Uterus (tissue), 4 donors: ENCODE measurements around the gene CYP2A7. TPM values are rescaled to one million over a fixed set of nuclear protein-coding genes. Genes with fewer than 3 reads are reported as not detected.
"Not testable (repeated sequence)": the region's sequence is repeated elsewhere in the genome, so short reads cannot be mapped to it uniquely, and the experiment has no call there.

Experiments
- DNase-seq, 2 donors: peaks; one replicate each; pipeline ENCODE4 v3.0.0-alpha.2; 2019 to 2020
- H3K27ac ChIP-seq, 2 donors: fragments of 200-600 bp; sonication (generic); 1 replicate in 1 of 2; 2 replicates in 1 of 2; pipeline ENCODE4 v1.5.1; 2016 to 2018
- H3K27me3 ChIP-seq, 2 donors: fragments of 200-600 bp; sonication (generic); one replicate each; pipeline ENCODE4 v1.5.1; 2018 to 2019; ENCODE audit warnings: control low read depth in 1 of 2
- H3K36me3 ChIP-seq, 2 donors: fragments of 200-600 bp; sonication (generic); one replicate each; pipeline ENCODE4 v1.5.1; 2019; ENCODE audit warnings: control low read depth in 1 of 2
- H3K4me1 ChIP-seq, 2 donors: fragments of 200-600 bp; sonication (generic); one replicate each; pipeline ENCODE4 v1.5.1; 2018 to 2019; ENCODE audit warnings: control low read depth in 1 of 2
- H3K4me3 ChIP-seq, 2 donors: fragments of 200-600 bp; sonication (generic); 1 replicate in 1 of 2; 2 replicates in 1 of 2; pipeline ENCODE4 v1.5.1; 2018 to 2019; ENCODE audit warnings: mild to moderate bottlenecking in 1 of 2
- H3K9me3 ChIP-seq, 2 donors: fragments of 200-600 bp; sonication (generic); one replicate each; pipeline ENCODE4 v1.5.1; 2019; ENCODE audit warnings: control low read depth in 1 of 2
- POLR2A ChIP-seq, 2 donors: fragments of 450-650 bp; IDR thresholded peaks; one replicate each; pipeline ENCODE4 v1.6.1; 2016; ENCODE audit warnings: antibody characterized with exemption in 2 of 2, mild to moderate bottlenecking in 1 of 2, moderate library complexity in 1 of 2
- intact Hi-C: fragments of 100-400 bp; cut with DNase I; formaldehyde crosslinking; loops from one replicate; pipeline ENCODE4 v1.15.1; 2023; ENCODE audit warnings: low total_unique reads
- total RNA-seq, 4 donors: library from RNA; depleted of rRNA in 3 of 4; stranded (reverse); fragments of >200 nt in 3 of 4; gene quantifications; one replicate each; pipeline versions ENCODE4 v1.1.0 to v1.2.4, GENCODE V29; 2014 to 2023
- TF ChIP-seq, protein P1 (sequence below), 4 experiments: fragments of 200-600 bp in 2 of 4; fragments of 450-650 bp in 2 of 4; sonication (generic) in 2 of 4; IDR thresholded peaks; one replicate each; pipeline ENCODE4 v1.5.1; 2016 to 2019; ENCODE audit warnings: antibody characterized with exemption in 4 of 4, mild to moderate bottlenecking in 2 of 4, moderate library complexity in 1 of 4
- donor health status: DM: yes; HTN: yes; CAD: no.

The CYP2A7 gene
- total RNA-seq, 4 donors from 2014 or later, result 2.3 TPM; not detected in 3

DNA sequence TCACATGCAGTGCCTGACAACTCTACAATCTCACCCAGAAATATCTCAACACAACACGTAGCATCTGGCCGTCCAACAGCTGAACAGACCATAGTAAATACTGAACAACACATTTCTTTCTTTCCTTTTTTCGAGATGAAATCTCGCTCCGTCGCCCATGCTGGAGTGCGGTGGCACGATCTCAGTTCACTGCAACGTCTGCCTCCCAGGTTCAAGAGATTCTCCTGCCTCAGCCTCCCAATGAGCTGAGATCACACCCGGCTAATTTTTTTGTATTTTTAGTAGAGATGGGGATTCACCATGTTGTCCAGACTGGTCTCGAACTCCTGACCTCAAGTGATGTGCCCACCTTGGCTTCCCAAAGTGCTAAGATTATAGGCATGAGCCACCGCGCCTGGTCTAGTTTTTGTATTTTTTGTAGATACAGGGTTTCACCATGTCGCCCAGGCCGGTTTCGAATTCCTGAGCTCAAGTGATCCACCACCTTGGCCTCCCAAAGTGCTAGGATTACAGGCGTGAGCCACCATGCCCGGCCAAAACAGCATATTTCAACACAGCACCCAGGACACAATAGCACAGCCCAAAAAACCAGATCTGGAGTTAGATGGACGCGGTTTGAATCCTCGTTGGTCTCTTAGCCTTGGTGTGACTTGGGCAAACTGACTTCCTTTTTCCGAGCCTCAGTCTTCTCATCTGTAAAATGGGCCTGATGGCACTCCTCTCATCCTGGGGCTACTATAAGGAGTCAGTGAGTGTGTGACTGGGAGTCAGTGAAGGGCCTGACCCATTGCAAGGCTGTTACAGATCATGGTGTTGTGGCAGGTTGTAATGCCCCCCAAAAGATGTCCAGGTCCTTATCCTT lies 54.4 kb downstream of the CYP2A7 start:
- no peak overlapping the region for H3K27ac ChIP-seq
- H3K27me3 ChIP-seq, result no peaks in the 10 kb centered on the region
- TF ChIP-seq POLR2A (IDR thresholded peaks at IDR 0.05), result no peak
- TF ChIP-seq, protein P1, sequence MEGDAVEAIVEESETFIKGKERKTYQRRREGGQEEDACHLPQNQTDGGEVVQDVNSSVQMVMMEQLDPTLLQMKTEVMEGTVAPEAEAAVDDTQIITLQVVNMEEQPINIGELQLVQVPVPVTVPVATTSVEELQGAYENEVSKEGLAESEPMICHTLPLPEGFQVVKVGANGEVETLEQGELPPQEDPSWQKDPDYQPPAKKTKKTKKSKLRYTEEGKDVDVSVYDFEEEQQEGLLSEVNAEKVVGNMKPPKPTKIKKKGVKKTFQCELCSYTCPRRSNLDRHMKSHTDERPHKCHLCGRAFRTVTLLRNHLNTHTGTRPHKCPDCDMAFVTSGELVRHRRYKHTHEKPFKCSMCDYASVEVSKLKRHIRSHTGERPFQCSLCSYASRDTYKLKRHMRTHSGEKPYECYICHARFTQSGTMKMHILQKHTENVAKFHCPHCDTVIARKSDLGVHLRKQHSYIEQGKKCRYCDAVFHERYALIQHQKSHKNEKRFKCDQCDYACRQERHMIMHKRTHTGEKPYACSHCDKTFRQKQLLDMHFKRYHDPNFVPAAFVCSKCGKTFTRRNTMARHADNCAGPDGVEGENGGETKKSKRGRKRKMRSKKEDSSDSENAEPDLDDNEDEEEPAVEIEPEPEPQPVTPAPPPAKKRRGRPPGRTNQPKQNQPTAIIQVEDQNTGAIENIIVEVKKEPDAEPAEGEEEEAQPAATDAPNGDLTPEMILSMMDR (IDR thresholded peaks at IDR 0.05), result no peak
- peak in 1 of 2 donors; percentile 13 for DNase-seq
- no peaks in the 10 kb centered on the region for H3K4me1 ChIP-seq
- no peaks in the 10 kb centered on the region for H3K9me3 ChIP-seq
- H3K36me3 ChIP-seq, result no peaks in the 10 kb centered on the region
- intact Hi-C loops, result no loop called here
- H3K4me3 ChIP-seq, result no peak overlapping the region

DNA sequence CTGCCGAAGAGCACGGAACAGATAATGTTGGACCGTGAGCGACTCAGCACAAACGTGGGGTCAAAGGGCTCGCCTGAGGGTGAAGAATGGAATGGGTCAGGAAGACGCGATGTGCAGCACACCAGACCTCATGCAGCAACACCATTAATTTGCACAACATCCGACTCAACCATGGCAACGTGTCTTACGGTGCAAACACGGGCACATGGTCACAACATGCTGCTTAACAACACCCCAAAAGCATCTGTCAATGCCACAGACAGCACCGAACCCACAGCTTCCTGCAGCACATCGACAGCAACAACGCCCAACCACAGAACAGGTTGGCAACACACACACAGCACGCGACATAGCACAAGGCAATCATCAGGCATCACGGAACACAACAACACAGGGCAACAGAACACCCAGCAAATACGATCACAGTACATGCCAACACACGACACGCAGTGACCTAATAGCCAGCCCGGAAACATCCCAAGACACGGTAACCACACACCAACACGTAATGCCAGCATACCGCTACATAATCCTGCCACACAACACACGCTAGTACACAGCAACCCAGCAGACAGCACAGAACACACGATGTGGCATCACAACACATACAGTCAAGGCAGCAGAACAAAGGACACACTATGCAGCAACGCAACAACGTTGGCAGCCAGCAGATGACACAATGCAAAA lies 55.2 kb downstream of the CYP2A7 start:
- H3K27me3 ChIP-seq, DNase-seq, H3K27ac ChIP-seq, H3K4me1 ChIP-seq, H3K4me3 ChIP-seq, intact Hi-C loops, H3K36me3 ChIP-seq, H3K9me3 ChIP-seq: not testable (repeated sequence)

DNA sequence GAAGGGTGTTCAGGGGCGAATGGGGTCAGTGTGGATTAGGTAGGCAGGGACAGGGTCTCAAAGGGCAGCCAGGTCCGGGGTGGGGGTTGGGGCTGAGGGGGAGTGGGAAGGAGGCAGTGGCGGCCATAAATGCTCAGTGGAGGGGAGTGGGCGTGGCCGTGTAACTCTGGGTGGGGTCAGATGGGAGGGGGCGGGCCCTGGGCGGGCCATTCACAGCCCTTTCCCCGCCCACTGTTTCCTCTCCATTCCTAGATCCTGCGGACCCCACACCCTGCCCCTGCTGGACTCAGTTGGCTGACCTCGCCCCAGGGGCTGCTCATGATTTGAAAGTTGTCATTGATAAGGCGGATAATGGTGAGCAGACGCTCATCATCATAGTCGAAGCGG lies 55.7 kb downstream of the CYP2A7 start:
- H3K4me1 ChIP-seq, H3K4me3 ChIP-seq, H3K9me3 ChIP-seq, intact Hi-C loops, H3K36me3 ChIP-seq, H3K27ac ChIP-seq, H3K27me3 ChIP-seq, DNase-seq: not testable (repeated sequence)

DNA sequence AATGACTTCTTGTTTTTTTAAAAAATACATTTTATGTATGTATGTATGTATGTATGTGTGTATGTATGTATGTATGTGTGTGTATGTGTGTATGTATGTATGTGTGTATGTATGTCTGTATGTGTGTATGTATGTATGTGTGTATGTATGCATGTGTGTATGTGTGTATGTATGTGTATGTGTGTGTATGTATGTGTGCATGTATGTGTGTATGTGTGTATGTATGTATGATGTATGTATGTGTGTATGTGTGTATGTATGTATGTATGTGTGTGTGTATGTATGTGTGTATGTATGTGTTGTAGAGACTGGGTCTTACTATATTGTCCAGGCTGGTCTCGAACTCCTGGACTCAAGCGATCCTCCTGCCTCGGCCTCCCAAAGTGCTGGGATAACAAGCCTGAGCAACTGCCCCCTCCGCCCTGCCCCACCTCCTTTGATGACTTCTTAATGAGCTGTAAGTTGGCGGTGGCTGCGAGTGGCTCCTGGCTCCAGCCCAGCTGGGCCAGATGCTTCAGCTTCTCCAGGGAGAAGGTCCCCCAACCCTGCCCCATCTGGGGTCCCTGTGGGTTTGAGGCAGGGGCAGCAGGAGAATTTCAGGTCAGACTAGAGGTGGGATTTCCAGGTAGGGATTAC lies 56.5 kb downstream of the CYP2A7 start:
- H3K9me3 ChIP-seq, H3K27ac ChIP-seq, H3K4me1 ChIP-seq, intact Hi-C loops, H3K4me3 ChIP-seq, H3K36me3 ChIP-seq, DNase-seq, H3K27me3 ChIP-seq: not testable (repeated sequence)

Other genes with a start within 250 kb of the CYP2A7 start
- 10 to 100 TPM; 18.8 to 90.5 (median 44.3) TPM for gene NUMBL, start 191.6 kb downstream of the CYP2A7 start, total RNA-seq
- 10 to 100 TPM in 3 of 4 donors, 1 to 10 TPM in 1; 9.7 to 51.8 (median 35.6) TPM for gene COQ8B, start 165.3 kb downstream of the CYP2A7 start, total RNA-seq
- 10 to 100 TPM; 14.4 to 41.5 (median 22.8) TPM for gene ITPKC, start 165.1 kb downstream of the CYP2A7 start, total RNA-seq
- 1 to 10 TPM in 1 of 4 donors, under 1 TPM in 1, not detected in 2; 0.48 to 6.1 TPM for gene ACTMAP, start 131.8 kb downstream of the CYP2A7 start, total RNA-seq
- gene SNRPA, start 131.0 kb downstream of the CYP2A7 start, total RNA-seq, result 10 to 100 TPM; 12.8 to 70.2 (median 19.0) TPM
- gene MIA, start 106.7 kb downstream of the CYP2A7 start, total RNA-seq, result 1 to 10 TPM in 1 of 4 donors, not detected in 3; 2.8 TPM
- 10 to 100 TPM in 3 of 4 donors, 1 to 10 TPM in 1; 7.4 to 26.3 (median 18.1) TPM for gene RAB4B, start 104.0 kb downstream of the CYP2A7 start, total RNA-seq
- 100 to 1,000 TPM in 1 of 4 donors, 10 to 100 TPM in 3; 33.2 to 164 (median 78.1) TPM for gene EGLN2, start 83.0 kb downstream of the CYP2A7 start, total RNA-seq
- gene CYP2A6, start 31.8 kb downstream of the CYP2A7 start, total RNA-seq, result under 1 TPM in 1 of 4 donors, not detected in 3; 0.64 TPM
- gene CYP2B6, start 109.1 kb upstream of the CYP2A7 start, total RNA-seq, result not detected
- gene CYP2A13, start 206.2 kb upstream of the CYP2A7 start, total RNA-seq, result not detected
- not detected for gene CYP2F1, start 232.2 kb upstream of the CYP2A7 start, total RNA-seq